ENCODE measurements around the gene MTHFSD. TPM values are rescaled to one million over a fixed set of nuclear protein-coding genes. Genes with fewer than 3 reads are reported as not detected.
A peak's percentile ranks its signal among the peaks of the same experiment; 100 is the strongest.

The MTHFSD gene
- total RNA-seq, 2 experiments from 2014 or later, result 19.3 to 22.3 TPM

GRCh38 chr16:86562356-86562755 lies 7.3 kb upstream of the MTHFSD start:
- Mint-ChIP-seq H3K27me3 (peaks cover 43% of the 10 kb centered on the region), H3K4me1 (ENCODE audit: low read depth) (peaks cover 11% of the 10 kb centered on the region)
- POLR2A ChIA-PET, result no interaction called here

GRCh38 chr16:86559802-86560305 lies 4.8 kb upstream of the MTHFSD start:
- POLR2A ChIA-PET, result no interaction called here
- Mint-ChIP-seq H3K9me3 (no peaks in the 10 kb centered on the region), H3K4me1 (ENCODE audit: low read depth) (peaks cover 11% of the 10 kb centered on the region), H3K27ac (no peak overlapping the region), H3K4me3 (no peak overlapping the region), H3K27me3 (peaks cover 31% of the 10 kb centered on the region), H3K36me3 (ENCODE audit: low read depth) (peaks cover 1% of the 10 kb centered on the region)
- CTCF ChIA-PET, result no interaction called here
- no peak for DNase-seq
- TF ChIP-seq CTCF (IDR thresholded peaks at IDR 0.05), result no peak
- ATAC-seq, result no peak
- intact Hi-C loops (cut with micrococcal nuclease), result loop anchor here (5.0 to 10.0 kb wide), 2 partner anchors 205 to 502 kb away; no protein-coding TSS in a partner anchor

More at GRCh38 chr16:86562356-86562755, 7.3 kb upstream of the MTHFSD start:
- CTCF ChIA-PET, result interaction anchor here (0.9 to 2.7 kb wide), 2 partner anchors 500 kb away, joined by 3 to 45 read pairs; no protein-coding TSS in a partner anchor
- H3K36me3 Mint-ChIP-seq (ENCODE audit: low read depth), result no peaks in the 10 kb centered on the region
- no peak overlapping the region for H3K4me3 Mint-ChIP-seq
- TF ChIP-seq CTCF (IDR thresholded peaks at IDR 0.05), result no peak
- H3K27ac Mint-ChIP-seq, result no peak overlapping the region
- intact Hi-C loops (cut with micrococcal nuclease), result loop anchor here (2.0 to 10.0 kb wide), 3 partner anchors 202 to 500 kb away; no protein-coding TSS in a partner anchor
- no peak for DNase-seq
- ATAC-seq, result no peak
- H3K9me3 Mint-ChIP-seq, result no peaks in the 10 kb centered on the region

- peaks cover 19% of the 10 kb centered on the region for H3K27me3 Mint-ChIP-seq
- ATAC-seq, result no peak
- no peak for TF ChIP-seq CTCF (IDR thresholded peaks at IDR 0.05)
- H3K9me3 Mint-ChIP-seq, result no peaks in the 10 kb centered on the region
- H3K36me3 Mint-ChIP-seq (ENCODE audit: low read depth), result peaks cover 9% of the 10 kb centered on the region
- POLR2A ChIA-PET, result no interaction called here
- intact Hi-C loops (cut with micrococcal nuclease), result no loop called here
- no peak for DNase-seq
- peaks cover 9% of the 10 kb centered on the region for H3K4me1 Mint-ChIP-seq (ENCODE audit: low read depth)
- no peak overlapping the region for H3K27ac Mint-ChIP-seq
- CTCF ChIA-PET, result interaction anchor here (3.4 kb wide), 1 partner anchor 504 kb away, joined by 16 read pairs; no protein-coding TSS in a partner anchor
- no peak overlapping the region for H3K4me3 Mint-ChIP-seq
These were observed 3.5 kb upstream of the MTHFSD start for GRCh38 chr16:86558355-86559193.

- ChIA-PET CTCF (interaction anchor here (3.4 kb wide), 1 partner anchor 505 kb away, joined by 16 read pairs; no protein-coding TSS in a partner anchor), POLR2A (no interaction called here)
- Mint-ChIP-seq H3K27ac (no peak overlapping the region), H3K36me3 (ENCODE audit: low read depth) (peaks cover 12% of the 10 kb centered on the region), H3K4me3 (no peak overlapping the region), H3K4me1 (ENCODE audit: low read depth) (peaks cover 10% of the 10 kb centered on the region), H3K27me3 (peaks cover 14% of the 10 kb centered on the region), H3K9me3 (no peaks in the 10 kb centered on the region)
- intact Hi-C loops (cut with micrococcal nuclease), result no loop called here
- no peak for TF ChIP-seq CTCF (IDR thresholded peaks at IDR 0.05)
- DNase-seq (no peak), ATAC-seq (no peak)
These were observed 2.6 kb upstream of the MTHFSD start for GRCh38 chr16:86557587-86557986.

- Mint-ChIP-seq H3K27me3 (peaks cover 9% of the 10 kb centered on the region), H3K27ac (no peak overlapping the region), H3K9me3 (no peaks in the 10 kb centered on the region), H3K4me3 (peak overlapping the region; percentile 45), H3K4me1 (ENCODE audit: low read depth) (peaks cover 12% of the 10 kb centered on the region), H3K36me3 (ENCODE audit: low read depth) (peaks cover 14% of the 10 kb centered on the region)
- ATAC-seq (no peak), DNase-seq (no peak)
- intact Hi-C loops (cut with micrococcal nuclease), result no loop called here
- TF ChIP-seq CTCF (IDR thresholded peaks at IDR 0.05), result no peak
- POLR2A ChIA-PET, result interaction anchor here (0.5 kb wide), 1 partner anchor 840 kb away, joined by 3 read pairs; no protein-coding TSS in a partner anchor
- CTCF ChIA-PET, result interaction anchor here (3.4 kb wide), 1 partner anchor 506 kb away, joined by 16 read pairs; no protein-coding TSS in a partner anchor
These were observed 1.5 kb upstream of the MTHFSD start for GRCh38 chr16:86556576-86556975.

All from activated CD8-positive, alpha-beta T cell treated with anti-CD3 and anti-CD28 coated beads for 36 hours (primary cell).